Thyroid gland (tissue), 4 donors: ENCODE data around the gene COL8A1.

Source experiments
- CTCF ChIP-seq, 6 experiments: fragments of 200-600 bp in 3 of 6; fragments of 450-650 bp in 3 of 6; sonication (generic) in 3 of 6; IDR thresholded peaks; one replicate each; pipeline ENCODE4 v1.5.1; 2016 to 2019; ENCODE audit warnings: antibody characterized with exemption in 6 of 6, mild to moderate bottlenecking in 2 of 6, inconsistent platforms in 1 of 6, moderate library complexity in 1 of 6
- POLR2A ChIP-seq, 2 donors: fragments of 450-650 bp; IDR thresholded peaks; one replicate each; pipeline ENCODE4 v1.6.1; 2017; ENCODE audit warnings: antibody characterized with exemption in 2 of 2, mild to moderate bottlenecking in 2 of 2, moderate library complexity in 1 of 2

- TF ChIP-seq CTCF (IDR thresholded peaks at IDR 0.05) = no peak
- TF ChIP-seq POLR2A (IDR thresholded peaks at IDR 0.05) = no peak
Observed at GRCh38 chr3:99648516-99648915, 10.1 kb downstream of the COL8A1 start.
